Retina (tissue), 1 donor: ENCODE results near the gene ETHE1.

Experiments used
- DNase-seq: peaks from one replicate; pipeline ENCODE4 v3.0.0-alpha.2; 2016

Gene ETHE1

GRCh38 chr19:43526884-43527859 is at the start of gene ETHE1:
Gene ETHE1 (minus strand): TSS chr19:43527201. CDS start chr19:43527177, 24 bp downstream.
- DNase-seq = peak; percentile 88

- no peak for DNase-seq
Observed at GRCh38 chr19:43575955-43576878, 49.2 kb upstream of the ETHE1 start.

- DNase-seq = peak; percentile 97
Observed at GRCh38 chr19:43575156-43575950, 48.4 kb upstream of the ETHE1 start, which contains the start of the genes PINLYP and XRCC1. Gene PINLYP (plus strand): TSS chr19:43575801. CDS start chr19:43577192, 1,391 bp downstream. Gene XRCC1 (minus strand): TSS chr19:43575527. CDS start chr19:43575458, 69 bp downstream.

- no peak for DNase-seq
Observed at GRCh38 chr19:43574424-43575155, 47.6 kb upstream of the ETHE1 start.

GRCh38 chr19:43572171-43572588 is 45.2 kb upstream of the ETHE1 start:
- no peak for DNase-seq

- no peak for DNase-seq
Observed at GRCh38 chr19:43570174-43570791, 43.3 kb upstream of the ETHE1 start.

- no peak for DNase-seq
Observed at GRCh38 chr19:43569657-43570056, 42.7 kb upstream of the ETHE1 start.

- DNase-seq = no peak
Observed at GRCh38 chr19:43564800-43565199, 37.8 kb upstream of the ETHE1 start.

- DNase-seq = no peak
Observed at GRCh38 chr19:43563816-43564457, 36.9 kb upstream of the ETHE1 start.

- no peak for DNase-seq
Observed at GRCh38 chr19:43562698-43563241, 35.8 kb upstream of the ETHE1 start.

GRCh38 chr19:43562226-43562697 is 35.3 kb upstream of the ETHE1 start:
- DNase-seq = no peak

GRCh38 chr19:43561139-43561970 is 34.4 kb upstream of the ETHE1 start:
- no peak for DNase-seq

GRCh38 chr19:43560687-43561086 is 33.7 kb upstream of the ETHE1 start:
- no peak for DNase-seq

GRCh38 chr19:43555185-43555770 is 28.3 kb upstream of the ETHE1 start:
- peak; percentile 58 for DNase-seq

- no peak for DNase-seq
Observed at GRCh38 chr19:43554317-43554895, 27.4 kb upstream of the ETHE1 start.

GRCh38 chr19:43553656-43554055 is 26.7 kb upstream of the ETHE1 start:
- no peak for DNase-seq

- no peak for DNase-seq
Observed at GRCh38 chr19:43552616-43553015, 25.6 kb upstream of the ETHE1 start.

GRCh38 chr19:43552198-43552450 is 25.1 kb upstream of the ETHE1 start:
- no peak for DNase-seq
